Fibroblast of gingiva (primary cell): ENCODE results near the gene TRIM69.
"Not testable (repeated sequence)": the region's sequence is repeated elsewhere in the genome, so short reads cannot be mapped to it uniquely, and the experiment has no call there.

Experiments used
- DNase-seq: peaks from one replicate; pipeline ENCODE4 v3.0.0-alpha.2; 2011; ENCODE audit warnings: low read depth

The TRIM69 gene

DNA sequence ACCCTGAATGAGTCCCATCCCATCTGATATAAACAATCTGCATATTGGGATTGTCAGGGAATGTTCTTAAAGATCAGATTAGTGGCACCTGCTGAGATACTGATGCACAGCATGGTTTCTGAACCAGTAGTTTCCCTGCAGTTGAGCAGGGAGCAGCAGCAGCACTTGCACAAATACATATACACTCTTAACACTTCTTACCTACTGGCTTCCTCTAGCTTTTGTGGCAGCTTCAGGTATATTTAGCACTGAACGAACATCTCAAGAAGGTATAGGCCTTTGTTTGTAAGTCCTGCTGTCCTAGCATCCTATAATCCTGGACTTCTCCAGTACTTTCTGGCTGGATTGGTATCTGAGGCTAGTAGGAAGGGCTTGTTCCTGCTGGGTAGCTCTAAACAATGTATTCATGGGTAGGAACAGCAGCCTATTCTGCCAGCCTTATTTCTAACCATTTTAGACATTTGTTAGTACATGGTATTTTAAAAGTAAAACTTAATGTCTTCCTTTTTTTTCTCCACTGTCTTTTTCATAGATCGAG lies 20.5 kb upstream of the TRIM69 start:
- no peak for DNase-seq

GRCh38 chr15:44716983-44717602 lies 19.2 kb upstream of the TRIM69 start:
- DNase-seq: no peak

- no peak for DNase-seq
These were observed 18.0 kb upstream of the TRIM69 start for GRCh38 chr15:44718180-44718926.

- DNase-seq: no peak
These were observed 17.4 kb upstream of the TRIM69 start for GRCh38 chr15:44718927-44719292.

DNA sequence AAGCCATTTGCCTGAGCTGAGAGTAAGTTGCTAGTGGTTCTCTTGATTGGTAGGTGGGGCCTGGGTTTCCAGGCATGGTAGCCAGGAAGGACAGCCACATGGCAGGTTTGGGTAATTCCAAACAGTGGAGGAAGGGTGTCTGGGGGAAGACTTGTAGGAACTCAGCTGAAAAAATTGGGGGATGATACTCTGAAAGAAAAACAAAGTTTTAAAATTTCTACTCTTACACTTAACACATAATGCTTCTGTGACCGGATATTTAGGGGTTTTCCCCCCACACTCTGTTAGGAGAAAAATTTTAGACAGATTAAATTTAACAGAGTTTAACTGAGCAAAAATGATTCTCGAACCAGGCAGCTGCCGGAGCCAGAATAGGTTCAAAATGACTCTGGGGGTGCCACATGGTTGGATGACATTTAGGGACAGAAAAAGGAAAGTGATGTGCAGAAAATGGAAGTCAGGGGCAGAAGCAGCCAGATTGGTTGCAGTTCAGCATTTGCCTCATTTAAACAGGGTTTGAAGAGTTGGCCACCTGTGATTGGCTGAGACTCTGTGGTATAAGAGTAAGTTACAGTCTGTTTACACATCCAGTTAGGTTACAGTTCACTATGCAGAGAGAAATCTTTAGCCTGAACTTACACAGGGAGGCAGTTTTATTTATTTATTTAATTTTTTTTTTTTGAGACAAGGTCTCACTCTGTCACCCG lies 16.9 kb upstream of the TRIM69 start:
- peak; percentile 33 for DNase-seq

DNA sequence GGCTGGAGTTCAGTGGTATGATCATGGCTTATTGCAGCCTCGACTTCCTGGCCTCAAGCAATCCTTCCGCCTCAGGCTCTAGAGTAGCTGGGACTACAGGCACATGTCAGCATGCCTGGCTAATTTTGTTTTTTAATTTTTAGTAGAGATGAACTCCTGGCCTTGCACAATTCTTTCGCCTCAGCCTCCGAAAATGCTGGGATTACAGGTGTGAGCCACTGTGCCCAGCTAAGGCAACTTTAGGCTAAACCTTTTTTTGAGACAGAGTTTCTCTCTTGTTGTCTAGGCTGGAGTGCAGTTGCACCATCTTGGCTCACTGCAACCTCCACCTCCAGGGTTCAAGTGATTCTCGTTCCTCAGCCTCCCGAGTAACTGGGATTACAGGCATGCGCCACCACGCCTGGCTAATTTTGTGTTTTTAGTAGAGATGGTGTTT lies 16.3 kb upstream of the TRIM69 start:
- DNase-seq: not testable (repeated sequence)

DNA sequence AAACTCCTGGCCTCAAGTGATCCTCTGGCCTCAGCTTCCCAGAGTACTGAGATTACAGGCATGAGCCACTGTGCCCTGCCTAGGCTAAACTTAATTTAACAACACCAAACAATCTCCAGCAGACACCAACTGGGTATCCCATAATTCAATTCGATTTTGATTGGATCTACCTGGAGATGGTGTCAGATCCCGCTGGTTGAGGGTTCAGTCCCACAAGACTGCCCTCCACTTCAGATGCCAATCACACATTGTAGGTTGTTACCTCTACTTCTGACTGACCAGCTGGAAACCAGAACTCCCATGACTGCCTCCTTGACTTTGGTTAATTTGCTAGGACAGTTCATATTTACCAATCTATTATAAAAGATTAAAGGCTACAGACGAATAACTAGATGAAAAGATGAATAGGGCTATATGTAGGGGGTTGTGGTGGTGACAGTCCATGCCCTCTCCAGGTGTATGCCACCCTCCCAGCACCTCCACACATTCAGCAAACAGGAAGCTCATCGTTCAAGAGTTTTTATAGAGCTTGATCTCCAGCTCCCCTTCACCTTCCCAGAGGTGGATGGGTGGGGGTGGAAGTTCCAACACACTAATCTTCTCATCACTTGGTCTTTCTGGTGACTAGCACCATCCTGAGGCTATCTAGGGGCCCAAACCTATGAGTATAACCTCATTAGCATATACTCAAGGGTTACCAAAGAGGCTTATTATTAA lies 15.7 kb upstream of the TRIM69 start:
- no peak for DNase-seq

DNA sequence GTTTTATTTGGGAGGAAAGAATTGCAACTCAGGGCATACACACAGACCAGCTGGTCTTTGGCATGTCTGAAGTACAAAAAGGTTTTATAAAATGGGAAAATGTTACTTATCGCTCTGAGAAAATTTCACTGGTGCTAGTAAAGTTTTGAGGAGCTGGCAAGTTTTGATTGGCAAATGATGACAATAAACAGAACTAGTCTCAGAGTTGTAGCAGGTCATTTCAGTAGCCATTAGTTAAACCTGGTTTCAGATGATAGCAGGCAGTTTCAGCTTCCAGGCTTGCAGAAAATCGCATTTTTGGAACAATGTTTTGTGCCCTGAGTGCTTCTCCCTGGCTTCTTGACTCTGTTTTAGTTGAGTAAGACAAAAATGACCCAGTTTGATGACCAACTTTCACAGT lies 14.3 kb upstream of the TRIM69 start:
- no peak for DNase-seq

- DNase-seq: peak; percentile 15
These were observed 10.2 kb upstream of the TRIM69 start for GRCh38 chr15:44726136-44726535.

DNA sequence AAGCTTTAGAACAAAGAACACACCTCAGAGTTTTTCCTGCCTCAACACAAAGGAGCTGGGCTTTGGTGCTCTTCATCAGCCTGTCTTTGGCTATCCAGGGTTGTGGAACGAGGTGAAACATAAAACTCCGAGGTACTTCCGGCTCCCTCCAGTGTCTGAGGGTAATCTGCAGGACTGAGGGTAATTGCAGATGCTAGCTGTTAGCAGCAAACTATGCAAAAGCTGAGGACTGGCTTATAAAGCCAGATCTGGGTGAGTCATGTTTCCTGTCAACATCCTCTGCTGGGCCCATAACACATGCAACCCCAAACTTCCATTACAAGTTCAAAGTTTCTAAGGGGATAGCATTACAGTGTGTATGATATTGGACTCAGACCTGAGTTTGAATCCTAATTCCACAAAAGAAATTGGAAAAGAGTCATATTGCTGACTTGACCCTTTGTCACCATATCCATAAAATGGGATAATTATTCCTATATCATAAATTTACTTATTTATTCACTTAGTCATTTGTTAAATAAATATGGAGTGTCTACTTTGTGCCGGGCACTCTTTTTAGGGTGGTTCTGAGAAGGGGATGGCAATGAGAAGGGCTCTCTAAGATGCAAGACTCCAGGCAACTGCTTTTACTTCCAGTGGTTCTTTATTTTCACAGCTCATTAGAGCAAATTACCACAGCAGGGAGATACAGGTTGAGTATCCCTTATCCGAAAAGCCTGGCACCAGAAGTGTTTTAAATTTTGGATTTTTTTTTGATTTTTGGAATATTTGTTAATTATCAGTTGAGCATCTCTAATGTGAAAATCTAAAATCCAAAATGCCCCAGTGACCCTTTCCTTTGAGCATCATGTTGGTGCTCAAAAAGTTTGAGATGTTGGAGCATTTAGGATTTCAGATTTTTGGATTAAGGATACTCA lies 9.5 kb upstream of the TRIM69 start:
- DNase-seq: peak; percentile 88

- no peak for DNase-seq
These were observed 8.7 kb upstream of the TRIM69 start for GRCh38 chr15:44727485-44728231.

DNA sequence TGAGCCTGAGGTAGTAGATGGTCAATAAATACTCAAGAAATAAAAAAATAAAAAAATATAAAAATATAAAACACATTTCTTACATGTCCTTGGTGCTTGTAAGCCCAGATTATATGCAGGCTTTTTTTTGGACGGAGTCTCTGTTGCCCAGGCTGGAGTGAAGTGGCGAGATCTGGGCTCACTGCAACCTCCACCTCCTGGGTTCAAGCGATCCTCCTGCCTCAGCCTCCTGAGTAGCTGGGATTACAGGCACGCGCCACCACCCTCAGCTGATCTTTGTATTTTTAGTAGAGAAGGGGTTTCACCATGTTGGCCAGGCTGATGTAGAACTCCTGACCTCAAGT lies 8.1 kb upstream of the TRIM69 start:
- not testable (repeated sequence) for DNase-seq

DNA sequence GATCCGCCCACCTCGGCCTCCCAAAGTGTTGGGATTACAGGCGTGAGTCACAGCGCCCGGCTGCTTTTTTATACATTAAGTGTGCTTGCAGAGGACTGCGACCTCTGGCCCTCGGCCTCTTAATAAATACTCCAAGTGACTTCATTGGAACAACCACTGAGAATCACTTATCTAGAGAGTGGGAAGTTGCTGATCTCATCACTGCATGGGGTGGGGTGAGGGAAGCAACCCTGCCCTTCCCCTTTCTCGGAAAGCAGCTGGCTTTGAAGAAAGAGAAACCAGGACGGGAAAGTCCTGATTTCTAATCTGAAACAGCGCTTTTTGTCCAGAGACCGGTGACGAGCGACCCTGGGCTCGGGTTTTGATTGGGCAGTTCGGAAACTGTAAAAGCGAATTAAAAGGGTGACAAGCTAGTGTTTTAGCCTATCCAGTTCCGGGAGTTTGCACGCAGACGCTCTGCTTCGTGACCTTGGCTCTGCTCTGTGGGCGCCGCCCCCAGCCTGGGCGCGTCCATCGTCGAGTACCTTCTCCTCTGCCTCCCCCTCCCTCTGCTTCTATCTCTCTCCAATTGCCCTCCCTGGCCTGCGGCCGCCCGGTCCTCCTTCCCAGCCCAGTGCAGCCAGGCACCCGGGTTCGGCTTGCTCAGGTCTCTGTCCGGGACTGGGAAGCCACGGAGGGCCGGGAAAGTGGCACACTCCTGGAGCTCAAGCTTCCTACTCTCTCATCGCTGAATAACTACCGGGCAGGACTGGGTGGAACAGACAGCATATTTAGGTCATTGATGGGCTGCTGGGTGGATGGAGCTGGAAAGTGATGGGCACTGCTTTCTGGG lies 7.5 kb upstream of the TRIM69 start:
- peak; percentile 97 for DNase-seq

- DNase-seq: peak; percentile 18
These were observed 6.8 kb upstream of the TRIM69 start for GRCh38 chr15:44729408-44730127.

GRCh38 chr15:44734839-44735481 lies 1.4 kb upstream of the TRIM69 start:
- no peak for DNase-seq

DNA sequence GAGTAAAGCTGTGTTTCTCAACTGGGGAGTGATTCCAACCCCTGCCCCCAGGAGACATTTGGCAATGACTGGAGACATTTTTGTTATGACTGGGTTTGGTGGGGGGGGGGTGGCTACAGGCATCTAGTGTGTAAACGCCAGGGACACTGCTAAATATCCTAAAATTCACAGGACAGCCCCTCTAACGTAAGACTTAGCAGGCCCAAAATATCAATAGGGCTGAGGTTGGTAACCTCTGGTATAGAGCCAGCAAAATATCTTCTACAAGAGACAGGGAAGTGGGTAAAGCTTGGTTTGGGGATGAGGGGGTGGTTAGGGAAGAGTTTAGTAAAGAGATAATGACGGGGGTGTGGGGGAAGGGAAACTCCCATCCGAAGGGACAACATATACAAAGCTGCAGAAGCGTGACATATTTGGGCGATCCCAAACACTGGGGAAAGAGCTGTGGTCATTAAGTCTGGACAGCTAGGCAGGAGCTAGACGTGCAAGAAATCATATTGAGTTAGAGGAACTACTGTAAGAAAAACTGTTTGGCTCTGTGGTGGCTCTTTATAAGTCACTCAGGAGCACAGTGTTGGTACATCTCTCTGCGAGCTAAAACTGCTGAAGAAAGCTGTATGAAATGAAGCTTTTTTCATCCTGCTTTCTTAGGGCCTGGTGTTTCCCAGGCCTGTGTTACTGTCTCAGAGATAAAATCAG lies 697 bp upstream of the TRIM69 start:
- DNase-seq: no peak

DNA sequence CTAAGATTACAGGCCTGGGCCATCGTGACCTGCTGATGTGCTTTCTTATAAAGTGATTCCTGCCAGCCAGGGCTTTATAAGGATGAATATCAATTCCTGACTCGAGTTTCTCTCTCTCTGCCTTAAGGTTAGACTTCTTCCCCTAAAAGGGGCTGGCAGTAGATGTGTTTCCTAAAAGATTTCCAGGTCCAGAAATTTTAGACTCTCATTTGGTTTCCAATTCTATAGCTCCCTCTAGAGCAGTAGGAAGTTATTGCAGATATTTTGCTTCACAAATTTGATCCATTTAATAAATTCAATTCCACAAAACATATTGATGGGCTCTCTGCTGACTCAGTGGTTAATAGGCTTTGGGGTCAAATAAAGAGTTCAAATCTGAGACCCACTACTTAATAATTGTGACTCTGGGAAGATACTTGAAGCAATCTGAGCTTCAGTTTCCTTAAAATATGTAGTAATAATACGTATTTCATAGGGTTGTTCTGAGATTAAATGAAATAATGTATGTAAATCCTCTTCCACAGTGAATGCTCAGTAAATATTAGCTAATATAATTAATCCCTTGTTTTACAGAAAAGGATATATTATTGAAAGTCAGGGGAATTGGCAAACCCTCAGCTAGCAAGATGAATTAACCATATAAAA lies 2.1 kb downstream of the TRIM69 start:
- peak; percentile 52 for DNase-seq
